H9 (cell line): ENCODE measurements around the gene LIMS1. TPM values are rescaled to one million over a fixed set of nuclear protein-coding genes. Genes with fewer than 3 reads are reported as not detected.
"Not testable (repeated sequence)": the region's sequence is repeated elsewhere in the genome, so short reads cannot be mapped to it uniquely, and the experiment has no call there.

Source experiments
- DNase-seq: peaks from one replicate; pipeline ENCODE4 v3.0.0-alpha.2; 2017
- H2AFZ ChIP-seq: one replicate; pipeline ENCODE4 v1.6.1; 2013; ENCODE audit warnings: mild to moderate bottlenecking, low read length, control low read depth, moderate library complexity
- H2AK5ac ChIP-seq: 2 replicates; pipeline ENCODE4 v1.6.1; 2013; ENCODE audit warnings: low read length, control low read depth, mixed read lengths; ENCODE audit not compliant: insufficient read length
- H2BK120ac ChIP-seq: one replicate; pipeline ENCODE4 v1.6.1; 2013; ENCODE audit warnings: low read depth, mild to moderate bottlenecking, low read length, control low read depth, inconsistent platforms; ENCODE audit not compliant: poor library complexity, severe bottlenecking
- H2BK12ac ChIP-seq: 2 replicates; pipeline ENCODE4 v1.6.1; 2013; ENCODE audit warnings: low read length, control low read depth, mixed read lengths, low read depth; ENCODE audit not compliant: insufficient read length
- H2BK15ac ChIP-seq: 2 replicates; pipeline ENCODE4 v1.6.1; 2013; ENCODE audit warnings: low read depth, low read length, control low read depth
- H2BK20ac ChIP-seq: one replicate; pipeline ENCODE4 v1.6.1; 2013; ENCODE audit warnings: low read depth, mild to moderate bottlenecking, low read length, control low read depth, inconsistent platforms; ENCODE audit not compliant: poor library complexity, severe bottlenecking
- H2BK5ac ChIP-seq: 2 replicates; pipeline ENCODE4 v1.6.1; 2013; ENCODE audit warnings: low read length, control low read depth, mixed read lengths; ENCODE audit not compliant: insufficient read length
- H3K14ac ChIP-seq: 2 replicates; pipeline ENCODE4 v1.6.1; 2013; ENCODE audit warnings: low read length, control low read depth; ENCODE audit not compliant: insufficient read depth
- H3K18ac ChIP-seq: 2 replicates; pipeline ENCODE4 v1.6.1; 2013; ENCODE audit warnings: low read depth, mild to moderate bottlenecking, mixed read lengths, low read length, control low read depth; ENCODE audit not compliant: insufficient read length
- H3K23ac ChIP-seq: 2 replicates; pipeline ENCODE4 v1.6.1; 2013; ENCODE audit warnings: low read length, control low read depth, mixed read lengths, low read depth; ENCODE audit not compliant: insufficient read length
- H3K23me2 ChIP-seq: 2 replicates; pipeline ENCODE4 v1.6.1; 2013; ENCODE audit warnings: low read depth, mild to moderate bottlenecking, mixed read lengths, low read length, control low read depth; ENCODE audit not compliant: insufficient read length, poor library complexity, severe bottlenecking
- H3K27ac ChIP-seq: 2 replicates; pipeline ENCODE4 v1.5.1; 2013; ENCODE audit warnings: low read length, control low read depth, mixed read lengths, low read depth; ENCODE audit not compliant: insufficient read length
- H3K27me3 ChIP-seq: 2 replicates; pipeline ENCODE4 v1.6.1; 2013; ENCODE audit warnings: low read length, control low read depth, inconsistent platforms; ENCODE audit not compliant: insufficient read depth
- H3K4ac ChIP-seq: 2 replicates; pipeline ENCODE4 v1.6.1; 2013; ENCODE audit warnings: low read depth, mild to moderate bottlenecking, control low read depth, inconsistent platforms, low read length, moderate library complexity
- H3K4me1 ChIP-seq: 2 replicates; pipeline ENCODE4 v1.6.1; 2013; ENCODE audit warnings: low read length, control low read depth, inconsistent platforms; ENCODE audit not compliant: insufficient read depth
- H3K4me2 ChIP-seq: 2 replicates; pipeline ENCODE4 v1.6.1; 2013; ENCODE audit warnings: low read length, control low read depth, mixed read lengths; ENCODE audit not compliant: insufficient read length, insufficient read depth
- H3K56ac ChIP-seq: 2 replicates; pipeline ENCODE4 v1.6.1; 2013; ENCODE audit warnings: low read depth, mild to moderate bottlenecking, mixed read lengths, low read length, control low read depth; ENCODE audit not compliant: insufficient read length
- H3K79me1 ChIP-seq: 2 replicates; pipeline ENCODE4 v1.6.1; 2013; ENCODE audit warnings: low read depth, mild to moderate bottlenecking, moderate library complexity, low read length, control low read depth, inconsistent platforms; ENCODE audit not compliant: insufficient read depth, poor library complexity, severe bottlenecking
- H3K79me2 ChIP-seq: 2 replicates; pipeline ENCODE4 v1.6.1; 2013; ENCODE audit warnings: low read length, control low read depth, inconsistent platforms; ENCODE audit not compliant: insufficient read depth
- H3K9ac ChIP-seq: 2 replicates; pipeline ENCODE4 v1.6.1; 2013; ENCODE audit warnings: low read length, control low read depth, mixed read lengths; ENCODE audit not compliant: insufficient read length; ENCODE audit errors: extremely low read depth
- H3K9me3 ChIP-seq: one replicate; pipeline ENCODE4 v1.6.1; 2013; ENCODE audit warnings: low read depth, low read length, inconsistent platforms; ENCODE audit not compliant: control insufficient read depth
- H3T11ph ChIP-seq: one replicate; pipeline ENCODE4 v1.6.1; 2013; ENCODE audit warnings: mild to moderate bottlenecking, low read length, control low read depth, inconsistent platforms
- H4K20me1 ChIP-seq: one replicate; pipeline ENCODE4 v1.6.1; 2013; ENCODE audit not compliant: control insufficient read depth, insufficient read length, insufficient read depth
- H4K5ac ChIP-seq: 2 replicates; pipeline ENCODE4 v1.6.1; 2013; ENCODE audit warnings: low read depth, mild to moderate bottlenecking, mixed read lengths, low read length, control low read depth; ENCODE audit not compliant: insufficient read length
- H4K8ac ChIP-seq: replicated peaks from 2 replicates; pipeline ENCODE4 v1.6.1; 2013; ENCODE audit warnings: low read length, control low read depth, mixed read lengths, low read depth; ENCODE audit not compliant: insufficient read length
- H4K91ac ChIP-seq: 2 replicates; pipeline ENCODE4 v1.6.1; 2013; ENCODE audit warnings: low read depth, mild to moderate bottlenecking, moderate library complexity, mixed read lengths, low read length, control low read depth; ENCODE audit not compliant: insufficient read length
- H3K27ac Mint-ChIP-seq, 3 experiments: 2 replicates in 2 of 3; 3 replicates in 1 of 3; pipeline ENCODE4 v1.8.0; 2020 to 2021; ENCODE audit warnings: mixed read lengths in 3 of 3, mild to moderate bottlenecking in 1 of 3, moderate library complexity in 1 of 3
- H3K27me3 Mint-ChIP-seq: 2 replicates; pipeline ENCODE4 v1.8.0; 2021; ENCODE audit warnings: low read depth, mild to moderate bottlenecking, moderate library complexity, mixed read lengths
- H3K36me3 Mint-ChIP-seq, 3 experiments: 2 replicates in 2 of 3; 3 replicates in 1 of 3; pipeline ENCODE4 v1.8.0; 2020 to 2021; ENCODE audit warnings: low read depth in 3 of 3, mixed read lengths in 3 of 3; ENCODE audit not compliant: insufficient read depth in 1 of 3
- H3K4me1 Mint-ChIP-seq, 2 experiments: 2 replicates each; pipeline ENCODE4 v1.8.0; 2020; ENCODE audit warnings: mixed read lengths in 2 of 2
- H3K4me3 Mint-ChIP-seq, 2 experiments: 2 replicates in 1 of 2; 3 replicates in 1 of 2; pipeline ENCODE4 v1.8.0; 2020 to 2021; ENCODE audit warnings: mild to moderate bottlenecking in 2 of 2, mixed read lengths in 2 of 2, moderate library complexity in 1 of 2
- H3K9me3 Mint-ChIP-seq, 2 experiments: 2 replicates in 1 of 2; 3 replicates in 1 of 2; pipeline ENCODE4 v1.8.0; 2020; ENCODE audit warnings: mild to moderate bottlenecking in 2 of 2, mixed read lengths in 2 of 2, moderate library complexity in 1 of 2
- WGBS: extraction: QIAGEN DNeasy Blood & Tissue Kit; methylation state at CpG from one replicate; pipeline ENCODE4 v1.1.7; 2013; ENCODE audit warnings: missing lambda C conversion rate, low lambda C conversion rate, mixed read lengths; ENCODE audit not compliant: insufficient read length; ENCODE audit errors: extremely low coverage; 5-methylcytosine and 5-hydroxymethylcytosine counted together
- total RNA-seq: library from RNA; stranded (reverse); gene quantifications from 2 replicates; pipeline ENCODE4 v1.2.1, GENCODE V29; 2021

The LIMS1 gene
- total RNA-seq, 1 experiment from 2014 or later = 37.7 TPM

DNA sequence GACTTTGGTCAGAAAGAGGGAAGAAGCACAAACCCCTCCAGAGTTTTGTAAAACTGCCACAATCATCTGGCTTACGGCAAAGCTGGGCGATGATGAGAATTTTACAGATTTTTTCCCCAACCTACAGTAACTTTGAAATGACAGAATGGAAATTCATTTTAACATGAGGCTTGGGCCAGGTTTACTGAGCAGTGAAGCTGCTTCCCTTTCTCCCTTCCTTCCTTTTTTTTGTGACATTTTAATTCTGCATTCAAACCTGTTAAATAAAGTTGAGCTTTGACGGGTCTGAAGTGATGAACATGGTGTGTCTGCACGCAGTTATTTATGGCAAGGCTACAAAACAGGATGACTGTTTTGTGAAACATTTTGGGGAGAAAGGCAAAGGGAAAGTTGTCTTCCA, 123.2 kb downstream of the LIMS1 start:
- H2BK5ac ChIP-seq, H3K9me3 ChIP-seq, H2AK5ac ChIP-seq, H3K4ac ChIP-seq, H2BK20ac ChIP-seq, H3K14ac ChIP-seq, H3K27me3 ChIP-seq, H2AFZ ChIP-seq, H3K36me3 Mint-ChIP-seq, H3K4me3 Mint-ChIP-seq, H3K23me2 ChIP-seq, H2BK15ac ChIP-seq, H3K4me2 ChIP-seq, H3K18ac ChIP-seq, H2BK12ac ChIP-seq, H4K20me1 ChIP-seq, H3K79me2 ChIP-seq, DNase-seq, H3K27ac ChIP-seq, H3K56ac ChIP-seq, H3K79me1 ChIP-seq, H3K9me3 Mint-ChIP-seq, H4K91ac ChIP-seq, H4K8ac ChIP-seq, H3K9ac ChIP-seq, H4K5ac ChIP-seq, H3K23ac ChIP-seq, H3K27ac Mint-ChIP-seq, H3K4me1 ChIP-seq, H3K27me3 Mint-ChIP-seq, H2BK120ac ChIP-seq, H3T11ph ChIP-seq: not testable (repeated sequence)
- no CpG with 5 or more reads among the region's 4 CpGs for WGBS
- H3K4me1 Mint-ChIP-seq = peaks cover 18% of the 10 kb centered on the region in 2 experiments

DNA sequence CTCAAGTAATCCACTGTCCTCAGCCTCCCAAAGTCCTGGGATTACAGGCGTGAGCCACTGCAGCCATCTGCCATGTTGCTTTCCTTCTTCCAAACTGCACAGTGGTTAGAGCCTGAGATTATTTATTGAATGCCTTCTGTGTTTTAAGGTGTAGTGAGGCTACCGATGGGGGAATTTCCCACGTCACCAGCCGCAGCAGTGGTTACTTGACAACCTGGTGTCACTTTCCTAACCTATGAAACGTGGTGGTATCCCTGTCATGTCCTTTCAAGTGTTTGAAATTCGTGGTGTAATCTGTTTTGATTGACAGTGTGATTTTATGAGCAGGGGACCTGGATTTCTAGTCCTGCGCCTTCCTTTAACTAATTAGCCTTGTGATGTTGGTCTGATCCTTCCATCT, 124.3 kb downstream of the LIMS1 start:
- H3K79me2 ChIP-seq, H4K20me1 ChIP-seq, H2AK5ac ChIP-seq, H3T11ph ChIP-seq, H3K4me1 ChIP-seq, DNase-seq, H3K56ac ChIP-seq, H3K4ac ChIP-seq, H2AFZ ChIP-seq, H3K9ac ChIP-seq, H2BK5ac ChIP-seq, H3K27ac ChIP-seq, H3K23me2 ChIP-seq, H3K4me3 Mint-ChIP-seq, H2BK15ac ChIP-seq, H3K27ac Mint-ChIP-seq, H3K14ac ChIP-seq, H2BK12ac ChIP-seq, H4K8ac ChIP-seq, H3K18ac ChIP-seq, H3K36me3 Mint-ChIP-seq, H4K5ac ChIP-seq, H3K27me3 ChIP-seq, H3K27me3 Mint-ChIP-seq, H3K9me3 Mint-ChIP-seq, H2BK120ac ChIP-seq, H3K9me3 ChIP-seq, H3K23ac ChIP-seq, H3K79me1 ChIP-seq, H2BK20ac ChIP-seq, H3K4me2 ChIP-seq, H4K91ac ChIP-seq: not testable (repeated sequence)
- no CpG with 5 or more reads among the region's 7 CpGs for WGBS
- peaks cover 14 to 15% of the 10 kb centered on the region in 2 experiments for H3K4me1 Mint-ChIP-seq
